Upper lobe of left lung (tissue), 6 donors: Measurements from ENCODE around the gene HID1. TPM values are rescaled to one million over a fixed set of nuclear protein-coding genes. Genes with fewer than 3 reads are reported as not detected.
A peak's percentile ranks its signal among the peaks of the same experiment; 100 is the strongest.
"Not testable (repeated sequence)": the region's sequence is repeated elsewhere in the genome, so short reads cannot be mapped to it uniquely, and the experiment has no call there.

Experiments used
- ATAC-seq, 2 donors: fragments of 200-7000 bp; cut with Tn5 transposase; one replicate each; pipeline ENCODE4 v1.9.1; 2022; ENCODE audit warnings: mild to moderate bottlenecking in 2 of 2, moderate library complexity in 2 of 2; ENCODE audit not compliant: low FRiP score in 2 of 2
- DNase-seq, 2 donors: peaks; one replicate each; pipeline ENCODE4 v3.0.0-alpha.2; 2019 to 2020
- H3K27ac ChIP-seq, 4 donors: fragments of 200-600 bp; sonication (generic); one replicate each; pipeline ENCODE4 v1.5.1; 2016 to 2019
- H3K27me3 ChIP-seq, 4 donors: fragments of 200-600 bp; sonication (generic); one replicate each; pipeline ENCODE4 v1.5.1; 2017 to 2019
- H3K36me3 ChIP-seq, 4 donors: fragments of 200-600 bp; sonication (generic); one replicate each; pipeline ENCODE4 v1.5.1; 2016 to 2019
- H3K4me1 ChIP-seq, 4 donors: fragments of 200-600 bp; sonication (generic); one replicate each; pipeline ENCODE4 v1.5.1; 2018 to 2019
- H3K4me3 ChIP-seq, 4 donors: fragments of 200-600 bp; sonication (generic); one replicate each; pipeline ENCODE4 v1.5.1; 2017 to 2019; ENCODE audit warnings: mild to moderate bottlenecking in 2 of 4, moderate library complexity in 1 of 4
- H3K9me3 ChIP-seq, 4 donors: fragments of 200-600 bp; sonication (generic); one replicate each; pipeline ENCODE4 v1.5.1; 2018 to 2019
- EP300 ChIP-seq, 4 donors: sonication (generic); formaldehyde crosslinking; IDR thresholded peaks; one replicate each; pipeline ENCODE4 v1.5.1; 2017; ENCODE audit warnings: antibody characterized with exemption in 4 of 4, control low read depth in 2 of 4
- POLR2A ChIP-seq, 4 donors: fragments of 450-650 bp; IDR thresholded peaks; one replicate each; pipeline ENCODE4 v1.5.1; 2016 to 2017; ENCODE audit warnings: antibody characterized with exemption in 4 of 4, mild to moderate bottlenecking in 2 of 4
- POLR2AphosphoS5 ChIP-seq, 2 donors: sonication (generic); formaldehyde crosslinking; IDR thresholded peaks; one replicate each; pipeline ENCODE4 v1.5.1; 2017; ENCODE audit warnings: antibody characterized with exemption in 2 of 2
- WGBS, 2 donors: methylation state at CpG; one replicate each; pipeline ENCODE4 v1.1.5; 2017 to 2018; 5-methylcytosine and 5-hydroxymethylcytosine counted together
- total RNA-seq, 6 donors: library from RNA; depleted of rRNA in 4 of 6; stranded (reverse); fragments of >200 nt in 4 of 6; gene quantifications; one replicate each; pipeline versions ENCODE4 v1.1.0 to v1.2.1, GENCODE V29; 2016 to 2021
- TF ChIP-seq, protein P1 (sequence below), 6 experiments: fragments of 450-650 bp in 4 of 6; fragments of 200-600 bp in 2 of 6; sonication (generic) in 2 of 6; IDR thresholded peaks; one replicate each; pipeline ENCODE4 v1.5.1; 2016 to 2019; ENCODE audit warnings: antibody characterized with exemption in 6 of 6
- donor health status: DM: no; HTN: no; CAD: no; lungs with moderate emphysema.
- donor health status: DM: no; HTN: yes; CAD: no; lungs with severe emphysema.

The HID1 gene
- total RNA-seq, 6 donors from 2014 or later: 21.6 to 60.8 (median 33.3) TPM

DNA sequence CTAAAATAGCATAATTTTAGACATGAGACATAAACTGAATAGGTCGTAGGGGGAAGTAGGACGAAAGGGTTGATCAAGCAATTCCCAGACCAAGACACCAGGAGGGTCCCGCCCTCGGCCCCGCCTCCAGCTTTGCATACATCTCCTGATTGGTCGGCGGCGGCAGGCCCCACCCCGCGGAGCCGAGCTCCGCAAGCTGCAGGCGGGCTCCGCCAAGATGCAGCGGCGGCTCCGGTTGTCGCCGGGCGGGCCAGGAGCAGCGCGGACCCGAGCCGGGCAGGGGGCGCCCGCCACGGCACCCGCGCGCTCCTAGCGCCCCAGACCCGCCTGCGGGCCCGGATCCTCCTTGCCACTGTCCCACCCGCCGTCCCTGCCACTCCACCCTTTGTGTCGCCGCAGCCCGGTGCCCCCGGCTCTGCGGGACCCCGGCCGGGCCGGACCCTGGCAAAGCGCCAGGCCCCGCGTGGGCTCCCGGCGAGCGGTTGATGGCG is 14.9 kb upstream of the HID1 start, which contains the start of gene CDR2L:
CDR2L (plus strand) TSS at position 215 of the 491 bp plus-strand sequence. CDS start 412 bp downstream, outside the sequence.
- ATAC-seq (peak; percentile 91 to 96), DNase-seq (peak; percentile 99)
- peaks cover 0 to under 1% (median 0%) of the 10 kb centered on the region in 4 donors for H3K27me3 ChIP-seq
- peak within 1 kb of the TSS; percentile 53 to 97 (median 88) for H3K4me3 ChIP-seq
- WGBS, 2 donors: 0% methylated on average over 4 to 15 of the region's 51 CpGs
- TF ChIP-seq EP300 (IDR thresholded peaks at IDR 0.05): no peak
- TF ChIP-seq, protein P1, sequence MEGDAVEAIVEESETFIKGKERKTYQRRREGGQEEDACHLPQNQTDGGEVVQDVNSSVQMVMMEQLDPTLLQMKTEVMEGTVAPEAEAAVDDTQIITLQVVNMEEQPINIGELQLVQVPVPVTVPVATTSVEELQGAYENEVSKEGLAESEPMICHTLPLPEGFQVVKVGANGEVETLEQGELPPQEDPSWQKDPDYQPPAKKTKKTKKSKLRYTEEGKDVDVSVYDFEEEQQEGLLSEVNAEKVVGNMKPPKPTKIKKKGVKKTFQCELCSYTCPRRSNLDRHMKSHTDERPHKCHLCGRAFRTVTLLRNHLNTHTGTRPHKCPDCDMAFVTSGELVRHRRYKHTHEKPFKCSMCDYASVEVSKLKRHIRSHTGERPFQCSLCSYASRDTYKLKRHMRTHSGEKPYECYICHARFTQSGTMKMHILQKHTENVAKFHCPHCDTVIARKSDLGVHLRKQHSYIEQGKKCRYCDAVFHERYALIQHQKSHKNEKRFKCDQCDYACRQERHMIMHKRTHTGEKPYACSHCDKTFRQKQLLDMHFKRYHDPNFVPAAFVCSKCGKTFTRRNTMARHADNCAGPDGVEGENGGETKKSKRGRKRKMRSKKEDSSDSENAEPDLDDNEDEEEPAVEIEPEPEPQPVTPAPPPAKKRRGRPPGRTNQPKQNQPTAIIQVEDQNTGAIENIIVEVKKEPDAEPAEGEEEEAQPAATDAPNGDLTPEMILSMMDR (IDR thresholded peaks at IDR 0.05): peak in 2 of 6 experiments; percentile 4 to 17
- peak; percentile 54 to 88 for TF ChIP-seq POLR2AphosphoS5 (IDR thresholded peaks at IDR 0.05)
- peak in 3 of 4 donors; percentile 90 to 94 (median 91) for TF ChIP-seq POLR2A (IDR thresholded peaks at IDR 0.05)
- H3K9me3 ChIP-seq: no peaks in the 10 kb centered on the region
- H3K4me1 ChIP-seq: peaks cover 23 to 41% (median 38%) of the 10 kb centered on the region in 4 donors
- no peaks in the 10 kb centered on the region for H3K36me3 ChIP-seq
- H3K27ac ChIP-seq: peak within 1 kb of the TSS; percentile 90 to 98 (median 94)

DNA sequence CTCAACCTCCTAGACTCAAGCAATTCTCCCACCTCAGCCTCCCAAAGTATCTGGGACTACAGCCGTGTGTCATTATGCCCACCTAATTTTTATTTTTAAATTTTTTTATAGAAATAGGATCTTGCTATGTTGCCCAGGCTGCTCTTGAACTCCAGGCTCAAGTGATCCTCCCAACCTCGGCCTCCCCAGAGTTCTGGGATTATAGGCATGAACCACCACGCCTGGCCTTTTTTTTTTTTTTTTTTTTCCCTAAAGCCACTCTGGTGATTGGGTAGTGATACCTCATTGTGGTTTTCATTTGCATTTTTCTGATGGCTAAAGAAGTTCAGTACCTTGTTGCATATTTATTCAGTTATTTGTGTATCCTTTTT is 13.6 kb upstream of the HID1 start:
- no peak overlapping the region for H3K4me3 ChIP-seq
- no peaks in the 10 kb centered on the region for H3K36me3 ChIP-seq
- DNase-seq (no peak), ATAC-seq (no peak)
- TF ChIP-seq POLR2A (IDR thresholded peaks at IDR 0.05) (no peak), POLR2AphosphoS5 (IDR thresholded peaks at IDR 0.05) (no peak), EP300 (IDR thresholded peaks at IDR 0.05) (no peak)
- TF ChIP-seq, protein P1 (IDR thresholded peaks at IDR 0.05): no peak
- WGBS, 2 donors: 93 to 96% methylated on average over 3 of the region's 3 CpGs
- H3K4me1 ChIP-seq: peaks cover 28 to 49% (median 42%) of the 10 kb centered on the region in 4 donors
- H3K27ac ChIP-seq: no peak overlapping the region
- H3K9me3 ChIP-seq: no peaks in the 10 kb centered on the region
- peaks cover 0 to 4% (median 2%) of the 10 kb centered on the region in 4 donors for H3K27me3 ChIP-seq

DNA sequence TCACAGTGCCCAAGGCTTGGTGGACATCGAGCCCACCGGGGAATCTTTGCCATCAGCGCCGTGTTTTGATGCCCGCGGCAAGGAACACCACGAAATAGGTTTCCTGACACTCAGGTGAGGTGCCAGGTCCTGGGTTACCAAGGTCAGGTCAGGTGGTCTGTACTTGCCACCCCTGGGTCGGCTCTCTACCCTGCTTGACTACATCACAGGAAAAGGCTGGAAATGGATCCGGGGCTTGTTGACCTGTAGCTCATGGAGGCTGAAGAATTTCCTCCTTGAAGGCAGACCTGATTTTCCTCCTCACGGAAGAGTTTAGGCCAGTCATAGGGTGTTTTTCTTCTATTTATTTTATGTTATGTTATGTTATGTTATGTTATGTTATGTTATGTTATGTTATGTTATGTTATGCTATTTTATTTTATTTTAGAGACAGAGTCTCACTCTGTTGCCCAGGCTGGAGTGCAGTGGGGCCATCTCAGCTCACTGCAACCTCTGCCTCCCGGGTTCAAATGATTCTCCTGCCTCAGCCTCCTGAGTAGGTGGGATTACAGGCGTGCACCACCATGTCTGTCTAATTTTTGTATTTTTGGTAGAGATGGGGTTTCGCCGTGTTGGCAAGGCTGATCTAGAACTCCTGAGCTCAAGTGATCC is 10.2 kb upstream of the HID1 start:
- Histone ChIP-seq H3K4me3 (peak overlapping the region; percentile 26 to 74 (median 64)), H3K4me1 (peaks cover 11 to 32% (median 22%) of the 10 kb centered on the region in 4 donors), H3K27ac (peak overlapping the region; percentile 88 to 91 (median 89))
- not testable (repeated sequence) for H3K27me3 ChIP-seq, H3K9me3 ChIP-seq, DNase-seq, H3K36me3 ChIP-seq, ATAC-seq
- WGBS, 2 donors: 33 to 47% methylated on average over 8 to 14 of the region's 14 CpGs

DNA sequence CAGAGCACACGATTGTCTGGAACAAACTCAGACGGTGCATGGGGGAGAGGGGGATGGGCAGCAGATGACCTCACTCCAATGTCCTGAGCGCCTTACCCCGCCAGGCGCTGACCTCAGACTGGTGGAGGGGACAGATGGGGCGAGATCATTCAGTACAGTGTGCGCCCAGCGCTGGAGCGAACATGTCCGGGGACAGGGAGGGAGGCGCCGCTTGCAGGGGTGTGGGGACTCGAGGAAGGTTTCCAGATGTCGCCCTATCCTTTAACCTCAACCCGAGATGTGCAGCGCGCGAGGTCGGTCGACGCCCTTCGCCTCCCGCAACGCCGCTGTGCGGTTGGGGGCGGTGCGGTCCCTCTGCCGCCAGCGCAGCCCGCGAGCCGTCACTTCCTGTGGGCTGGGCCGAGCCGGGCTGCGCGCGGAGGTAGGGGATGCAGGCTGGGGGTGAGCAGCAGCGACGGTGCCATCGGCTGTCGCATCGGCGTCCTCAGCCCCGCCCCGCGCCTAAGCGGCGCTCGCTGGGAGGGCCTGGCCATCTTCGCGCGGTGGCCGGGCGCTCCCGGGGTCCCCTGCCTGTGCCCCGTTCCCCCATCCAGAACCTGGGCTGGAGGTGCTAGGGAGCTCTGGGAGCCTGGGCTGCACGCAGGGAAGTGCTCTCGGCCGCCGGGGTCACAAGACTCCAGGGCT is 9.6 kb upstream of the HID1 start:
- ATAC-seq (peak; percentile 92 to 95), DNase-seq (peak; percentile 84 to 95)
- Histone ChIP-seq H3K4me1 (peaks cover 11 to 27% (median 21%) of the 10 kb centered on the region in 4 donors), H3K27ac (peak overlapping the region; percentile 88 to 91 (median 89)), H3K9me3 (no peaks in the 10 kb centered on the region), H3K36me3 (no peaks in the 10 kb centered on the region), H3K27me3 (peaks cover 0 to 4% (median 2%) of the 10 kb centered on the region in 4 donors), H3K4me3 (peak overlapping the region; percentile 26 to 74 (median 64))
- WGBS, 2 donors: 0% methylated on average over 3 to 5 of the region's 61 CpGs
- TF ChIP-seq, protein P1 (IDR thresholded peaks at IDR 0.05): peak in 5 of 6 experiments; percentile 20 to 65 (median 43)
- TF ChIP-seq EP300 (IDR thresholded peaks at IDR 0.05): peak in 1 of 4 donors; percentile 3
- peak; percentile 77 to 87 for TF ChIP-seq POLR2AphosphoS5 (IDR thresholded peaks at IDR 0.05)
- peak in 3 of 4 donors; percentile 76 to 85 (median 78) for TF ChIP-seq POLR2A (IDR thresholded peaks at IDR 0.05)
